Loucy (cell line): ENCODE data around the gene SMG6.

Source experiments
- CTCF ChIP-seq: fragments of 200-600 bp; sonication (generic); conservative IDR thresholded peaks from 2 replicates; pipeline ENCODE4 v1.5.1; 2014; ENCODE audit warnings: mild to moderate bottlenecking, antibody characterized with exemption, low read length
- EZH2phosphoT487 ChIP-seq: fragments of 200-600 bp; IDR thresholded peaks from 2 replicates; pipeline ENCODE4 v1.6.1; 2018; ENCODE audit warnings: antibody characterized with exemption, mild to moderate bottlenecking, moderate library complexity, borderline replicate concordance

- TF ChIP-seq CTCF (no peak), EZH2phosphoT487 (no peak)
Observed at GRCh38 chr17:2176499-2177169, 127.0 kb downstream of the SMG6 start.
